H9 (cell line): ENCODE data around the gene EXOC6. TPM values are rescaled to one million over a fixed set of nuclear protein-coding genes. Genes with fewer than 3 reads are reported as not detected.
A peak's percentile ranks its signal among the peaks of the same experiment; 100 is the strongest.

Source experiments
- DNase-seq: peaks from one replicate; pipeline ENCODE4 v3.0.0-alpha.2; 2017
- H2AFZ ChIP-seq: one replicate; pipeline ENCODE4 v1.6.1; 2013; ENCODE audit warnings: mild to moderate bottlenecking, low read length, control low read depth, moderate library complexity
- H2AK5ac ChIP-seq: 2 replicates; pipeline ENCODE4 v1.6.1; 2013; ENCODE audit warnings: low read length, control low read depth, mixed read lengths; ENCODE audit not compliant: insufficient read length
- H2BK120ac ChIP-seq: one replicate; pipeline ENCODE4 v1.6.1; 2013; ENCODE audit warnings: low read depth, mild to moderate bottlenecking, low read length, control low read depth, inconsistent platforms; ENCODE audit not compliant: poor library complexity, severe bottlenecking
- H2BK12ac ChIP-seq: 2 replicates; pipeline ENCODE4 v1.6.1; 2013; ENCODE audit warnings: low read length, control low read depth, mixed read lengths, low read depth; ENCODE audit not compliant: insufficient read length
- H2BK15ac ChIP-seq: 2 replicates; pipeline ENCODE4 v1.6.1; 2013; ENCODE audit warnings: low read depth, low read length, control low read depth
- H2BK20ac ChIP-seq: one replicate; pipeline ENCODE4 v1.6.1; 2013; ENCODE audit warnings: low read depth, mild to moderate bottlenecking, low read length, control low read depth, inconsistent platforms; ENCODE audit not compliant: poor library complexity, severe bottlenecking
- H2BK5ac ChIP-seq: 2 replicates; pipeline ENCODE4 v1.6.1; 2013; ENCODE audit warnings: low read length, control low read depth, mixed read lengths; ENCODE audit not compliant: insufficient read length
- H3K14ac ChIP-seq: 2 replicates; pipeline ENCODE4 v1.6.1; 2013; ENCODE audit warnings: low read length, control low read depth; ENCODE audit not compliant: insufficient read depth
- H3K18ac ChIP-seq: 2 replicates; pipeline ENCODE4 v1.6.1; 2013; ENCODE audit warnings: low read depth, mild to moderate bottlenecking, mixed read lengths, low read length, control low read depth; ENCODE audit not compliant: insufficient read length
- H3K23ac ChIP-seq: 2 replicates; pipeline ENCODE4 v1.6.1; 2013; ENCODE audit warnings: low read length, control low read depth, mixed read lengths, low read depth; ENCODE audit not compliant: insufficient read length
- H3K23me2 ChIP-seq: 2 replicates; pipeline ENCODE4 v1.6.1; 2013; ENCODE audit warnings: low read depth, mild to moderate bottlenecking, mixed read lengths, low read length, control low read depth; ENCODE audit not compliant: insufficient read length, poor library complexity, severe bottlenecking
- H3K27ac ChIP-seq: 2 replicates; pipeline ENCODE4 v1.5.1; 2013; ENCODE audit warnings: low read length, control low read depth, mixed read lengths, low read depth; ENCODE audit not compliant: insufficient read length
- H3K27me3 ChIP-seq: 2 replicates; pipeline ENCODE4 v1.6.1; 2013; ENCODE audit warnings: low read length, control low read depth, inconsistent platforms; ENCODE audit not compliant: insufficient read depth
- H3K4ac ChIP-seq: 2 replicates; pipeline ENCODE4 v1.6.1; 2013; ENCODE audit warnings: low read depth, mild to moderate bottlenecking, control low read depth, inconsistent platforms, low read length, moderate library complexity
- H3K4me1 ChIP-seq: 2 replicates; pipeline ENCODE4 v1.6.1; 2013; ENCODE audit warnings: low read length, control low read depth, inconsistent platforms; ENCODE audit not compliant: insufficient read depth
- H3K4me2 ChIP-seq: 2 replicates; pipeline ENCODE4 v1.6.1; 2013; ENCODE audit warnings: low read length, control low read depth, mixed read lengths; ENCODE audit not compliant: insufficient read length, insufficient read depth
- H3K56ac ChIP-seq: 2 replicates; pipeline ENCODE4 v1.6.1; 2013; ENCODE audit warnings: low read depth, mild to moderate bottlenecking, mixed read lengths, low read length, control low read depth; ENCODE audit not compliant: insufficient read length
- H3K79me1 ChIP-seq: 2 replicates; pipeline ENCODE4 v1.6.1; 2013; ENCODE audit warnings: low read depth, mild to moderate bottlenecking, moderate library complexity, low read length, control low read depth, inconsistent platforms; ENCODE audit not compliant: insufficient read depth, poor library complexity, severe bottlenecking
- H3K79me2 ChIP-seq: 2 replicates; pipeline ENCODE4 v1.6.1; 2013; ENCODE audit warnings: low read length, control low read depth, inconsistent platforms; ENCODE audit not compliant: insufficient read depth
- H3K9ac ChIP-seq: 2 replicates; pipeline ENCODE4 v1.6.1; 2013; ENCODE audit warnings: low read length, control low read depth, mixed read lengths; ENCODE audit not compliant: insufficient read length; ENCODE audit errors: extremely low read depth
- H3K9me3 ChIP-seq: one replicate; pipeline ENCODE4 v1.6.1; 2013; ENCODE audit warnings: low read depth, low read length, inconsistent platforms; ENCODE audit not compliant: control insufficient read depth
- H3T11ph ChIP-seq: one replicate; pipeline ENCODE4 v1.6.1; 2013; ENCODE audit warnings: mild to moderate bottlenecking, low read length, control low read depth, inconsistent platforms
- H4K20me1 ChIP-seq: one replicate; pipeline ENCODE4 v1.6.1; 2013; ENCODE audit not compliant: control insufficient read depth, insufficient read length, insufficient read depth
- H4K5ac ChIP-seq: 2 replicates; pipeline ENCODE4 v1.6.1; 2013; ENCODE audit warnings: low read depth, mild to moderate bottlenecking, mixed read lengths, low read length, control low read depth; ENCODE audit not compliant: insufficient read length
- H4K8ac ChIP-seq: replicated peaks from 2 replicates; pipeline ENCODE4 v1.6.1; 2013; ENCODE audit warnings: low read length, control low read depth, mixed read lengths, low read depth; ENCODE audit not compliant: insufficient read length
- H4K91ac ChIP-seq: 2 replicates; pipeline ENCODE4 v1.6.1; 2013; ENCODE audit warnings: low read depth, mild to moderate bottlenecking, moderate library complexity, mixed read lengths, low read length, control low read depth; ENCODE audit not compliant: insufficient read length
- H3K27ac Mint-ChIP-seq, 3 experiments: 2 replicates in 2 of 3; 3 replicates in 1 of 3; pipeline ENCODE4 v1.8.0; 2020 to 2021; ENCODE audit warnings: mixed read lengths in 3 of 3, mild to moderate bottlenecking in 1 of 3, moderate library complexity in 1 of 3
- H3K27me3 Mint-ChIP-seq: 2 replicates; pipeline ENCODE4 v1.8.0; 2021; ENCODE audit warnings: low read depth, mild to moderate bottlenecking, moderate library complexity, mixed read lengths
- H3K36me3 Mint-ChIP-seq, 3 experiments: 2 replicates in 2 of 3; 3 replicates in 1 of 3; pipeline ENCODE4 v1.8.0; 2020 to 2021; ENCODE audit warnings: low read depth in 3 of 3, mixed read lengths in 3 of 3; ENCODE audit not compliant: insufficient read depth in 1 of 3
- H3K4me1 Mint-ChIP-seq, 2 experiments: 2 replicates each; pipeline ENCODE4 v1.8.0; 2020; ENCODE audit warnings: mixed read lengths in 2 of 2
- H3K4me3 Mint-ChIP-seq, 2 experiments: 2 replicates in 1 of 2; 3 replicates in 1 of 2; pipeline ENCODE4 v1.8.0; 2020 to 2021; ENCODE audit warnings: mild to moderate bottlenecking in 2 of 2, mixed read lengths in 2 of 2, moderate library complexity in 1 of 2
- H3K9me3 Mint-ChIP-seq, 2 experiments: 2 replicates in 1 of 2; 3 replicates in 1 of 2; pipeline ENCODE4 v1.8.0; 2020; ENCODE audit warnings: mild to moderate bottlenecking in 2 of 2, mixed read lengths in 2 of 2, moderate library complexity in 1 of 2
- WGBS: extraction: QIAGEN DNeasy Blood & Tissue Kit; methylation state at CpG from one replicate; pipeline ENCODE4 v1.1.7; 2013; ENCODE audit warnings: missing lambda C conversion rate, low lambda C conversion rate, mixed read lengths; ENCODE audit not compliant: insufficient read length; ENCODE audit errors: extremely low coverage; 5-methylcytosine and 5-hydroxymethylcytosine counted together
- total RNA-seq: library from RNA; stranded (reverse); gene quantifications from 2 replicates; pipeline ENCODE4 v1.2.1, GENCODE V29; 2021
- TF ChIP-seq, protein P1 (sequence below): fragments of 200-600 bp; sonication (generic); conservative IDR thresholded peaks from 3 replicates; pipeline ENCODE4 v1.8.0; 2021; ENCODE audit warnings: antibody characterized with exemption, mild to moderate bottlenecking

Gene EXOC6
- total RNA-seq, 1 experiment from 2014 or later, result 9.0 TPM

DNA sequence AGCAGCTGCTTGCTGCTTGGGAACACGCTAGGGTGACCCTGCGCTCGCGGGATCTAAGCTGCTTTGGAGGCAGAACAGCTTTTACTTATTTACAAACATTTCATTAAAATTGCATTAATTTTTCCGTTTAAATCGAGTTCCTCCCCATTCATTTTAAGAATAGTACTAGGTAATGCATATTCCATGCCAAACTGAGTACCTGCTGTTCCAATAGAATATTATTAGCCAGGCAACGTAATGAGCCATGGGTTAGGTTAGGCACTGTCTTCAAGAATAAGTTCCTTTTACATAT lies 860 bp downstream of the EXOC6 start:
- Histone ChIP-seq H2AFZ (no peak overlapping the region), H3K23ac (no peak overlapping the region), H3T11ph (no peak overlapping the region), H2BK15ac (no peak overlapping the region), H3K23me2 (peaks cover 7% of the 10 kb centered on the region), H3K14ac (no peak overlapping the region), H3K4me1 (no peaks in the 10 kb centered on the region), H2BK20ac (no peak overlapping the region), H4K5ac (no peak overlapping the region), H2BK12ac (no peak overlapping the region), H4K91ac (no peak overlapping the region), H3K27me3 (peaks cover 8% of the 10 kb centered on the region; the same call in 1 of the 2 replicates), H3K79me1 (no peaks in the 10 kb centered on the region), H4K8ac (no peak overlapping the region), H3K4ac (no peak overlapping the region), H3K56ac (no peak overlapping the region), H3K4me2 (peak overlapping the region; percentile 92), H3K18ac (no peak overlapping the region), H4K20me1 (no peaks in the 10 kb centered on the region), H3K27ac (no peak overlapping the region), H3K9ac (no peak overlapping the region), H3K9me3 (no peaks in the 10 kb centered on the region), H2AK5ac (no peak overlapping the region), H3K79me2 (no peaks in the 10 kb centered on the region), H2BK5ac (no peak overlapping the region), H2BK120ac (no peak overlapping the region)
- H3K4me1 Mint-ChIP-seq, result peaks cover 13% of the 10 kb centered on the region in 2 experiments
- TF ChIP-seq, protein P1, sequence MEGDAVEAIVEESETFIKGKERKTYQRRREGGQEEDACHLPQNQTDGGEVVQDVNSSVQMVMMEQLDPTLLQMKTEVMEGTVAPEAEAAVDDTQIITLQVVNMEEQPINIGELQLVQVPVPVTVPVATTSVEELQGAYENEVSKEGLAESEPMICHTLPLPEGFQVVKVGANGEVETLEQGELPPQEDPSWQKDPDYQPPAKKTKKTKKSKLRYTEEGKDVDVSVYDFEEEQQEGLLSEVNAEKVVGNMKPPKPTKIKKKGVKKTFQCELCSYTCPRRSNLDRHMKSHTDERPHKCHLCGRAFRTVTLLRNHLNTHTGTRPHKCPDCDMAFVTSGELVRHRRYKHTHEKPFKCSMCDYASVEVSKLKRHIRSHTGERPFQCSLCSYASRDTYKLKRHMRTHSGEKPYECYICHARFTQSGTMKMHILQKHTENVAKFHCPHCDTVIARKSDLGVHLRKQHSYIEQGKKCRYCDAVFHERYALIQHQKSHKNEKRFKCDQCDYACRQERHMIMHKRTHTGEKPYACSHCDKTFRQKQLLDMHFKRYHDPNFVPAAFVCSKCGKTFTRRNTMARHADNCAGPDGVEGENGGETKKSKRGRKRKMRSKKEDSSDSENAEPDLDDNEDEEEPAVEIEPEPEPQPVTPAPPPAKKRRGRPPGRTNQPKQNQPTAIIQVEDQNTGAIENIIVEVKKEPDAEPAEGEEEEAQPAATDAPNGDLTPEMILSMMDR, result no peak
- WGBS, result no CpG with 5 or more reads among the region's 7 CpGs
- H3K27me3 Mint-ChIP-seq, result peaks cover 63% of the 10 kb centered on the region
- DNase-seq, result no peak
- no peaks in the 10 kb centered on the region for H3K36me3 Mint-ChIP-seq
- H3K4me3 Mint-ChIP-seq, result peak overlapping the region; percentile 74 to 83
- H3K27ac Mint-ChIP-seq, result no peak overlapping the region
- peaks cover 5% of the 10 kb centered on the region in 2 experiments; a peak in 3 of 5 replicates for H3K9me3 Mint-ChIP-seq
